Left forelimb (tissue), 1 donor: ENCODE measurements around the gene AFTPH.

Experiments
- DNase-seq: peaks from one replicate; pipeline ENCODE4 v3.0.0-alpha.2; 2018; ENCODE audit warnings: low spot score

AFTPH gene

GRCh38 chr2:64587561-64587960 is 63.4 kb downstream of the AFTPH start:
- DNase-seq = no peak

DNA sequence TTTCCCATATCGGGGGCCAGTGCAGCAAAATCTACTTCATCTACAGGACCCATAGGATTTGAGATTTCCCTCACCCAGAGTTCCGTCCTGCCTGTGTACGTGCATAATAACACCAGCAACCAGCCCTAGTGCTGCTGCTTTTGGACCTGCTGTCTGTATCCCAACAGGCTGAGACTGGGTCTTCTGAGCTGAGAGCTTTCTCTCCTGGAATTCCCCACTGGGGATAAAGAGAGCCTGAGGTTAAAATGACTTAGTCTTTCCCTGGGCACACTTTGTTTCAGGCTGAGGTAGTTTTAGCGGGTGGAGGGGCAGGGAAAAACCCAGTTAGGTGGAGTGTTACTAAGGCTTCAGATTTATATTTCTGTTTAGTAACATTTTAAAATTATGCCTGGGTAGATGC is 67.1 kb downstream of the AFTPH start:
- DNase-seq = no peak

DNA sequence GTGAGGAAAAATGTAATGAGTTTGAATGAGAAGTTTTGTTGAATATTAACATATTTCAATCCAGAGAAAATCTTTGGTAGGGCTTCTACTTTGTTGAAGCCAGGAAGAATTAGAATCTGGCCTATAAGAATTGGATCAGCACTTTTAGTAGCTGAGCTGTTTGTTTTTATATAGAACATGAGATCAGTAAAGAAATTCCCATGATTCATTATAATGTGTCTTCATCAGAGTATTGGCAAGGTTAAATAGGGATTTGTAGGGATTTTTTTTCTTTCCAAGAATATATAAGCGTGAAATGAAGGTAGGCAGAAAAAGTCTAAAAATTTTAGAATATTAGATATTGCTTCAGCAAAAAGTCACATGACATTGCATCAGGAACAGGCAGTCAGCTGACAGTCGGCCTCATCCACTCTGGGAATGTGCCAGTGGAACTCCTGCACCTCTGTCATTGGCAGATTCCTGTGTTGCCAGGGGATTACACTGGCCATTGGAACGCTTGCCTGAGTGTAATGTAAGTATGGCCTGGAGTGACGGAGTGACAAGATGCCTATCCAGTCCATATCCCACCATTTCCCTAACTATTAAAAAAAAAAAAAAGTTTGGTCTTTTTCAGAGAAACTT is 69.0 kb downstream of the AFTPH start:
- no peak for DNase-seq

GRCh38 chr2:64594226-64594989 is 70.3 kb downstream of the AFTPH start:
- DNase-seq = no peak

GRCh38 chr2:64595397-64596176 is 71.5 kb downstream of the AFTPH start:
- DNase-seq = no peak

GRCh38 chr2:64598226-64598625 is 74.1 kb downstream of the AFTPH start:
- DNase-seq = no peak

GRCh38 chr2:64599469-64599868 is 75.3 kb downstream of the AFTPH start:
- DNase-seq = no peak

- DNase-seq = no peak
These were observed 77.1 kb downstream of the AFTPH start for GRCh38 chr2:64601034-64601754.

DNA sequence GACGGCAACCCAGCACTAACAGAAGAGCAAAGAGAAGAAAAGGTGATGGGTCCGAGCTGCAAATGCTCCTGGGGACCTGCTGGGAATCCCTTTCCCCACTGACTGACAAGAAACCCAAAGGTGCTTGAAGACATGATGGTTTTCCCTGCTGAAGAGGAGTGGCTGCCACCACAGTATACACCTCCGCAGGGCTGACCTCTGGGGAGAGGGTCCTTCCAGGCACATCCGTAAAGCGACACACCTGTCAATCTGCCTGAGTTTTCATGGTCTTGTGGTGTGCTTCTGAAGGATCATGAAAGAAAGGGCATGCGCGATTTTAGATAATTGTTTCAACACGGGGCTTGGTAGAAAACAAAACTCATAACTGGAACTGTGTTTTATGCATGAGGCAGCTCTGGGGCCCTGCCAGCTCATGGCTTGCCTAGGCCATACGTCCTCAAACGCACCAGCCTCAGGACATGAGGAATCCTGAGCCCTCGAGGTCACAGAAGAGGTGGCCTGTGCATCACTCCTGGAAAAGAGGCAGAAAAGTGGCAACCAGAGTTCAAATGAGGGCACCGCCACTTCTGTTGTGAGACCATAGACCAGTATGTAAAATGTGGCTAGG is 77.8 kb downstream of the AFTPH start:
- peak; percentile 49 for DNase-seq

DNA sequence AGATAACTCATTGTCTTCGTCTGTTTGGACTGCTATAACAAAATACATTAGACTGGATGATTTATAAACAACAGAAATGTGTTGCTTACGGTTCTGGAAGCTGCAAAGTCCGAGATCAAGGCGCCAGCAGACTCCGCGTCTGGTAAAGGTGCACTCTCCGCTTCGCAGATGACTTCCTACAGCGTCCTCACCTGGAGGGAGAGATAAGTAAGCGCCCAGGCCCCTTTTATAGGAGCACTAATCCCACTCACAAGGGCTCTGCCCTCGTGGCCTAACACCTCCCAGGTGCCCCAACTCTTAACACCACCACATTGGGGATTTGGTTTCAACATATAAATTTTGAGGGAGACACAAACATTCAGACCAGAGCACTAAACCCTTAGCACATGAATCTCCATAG is 78.3 kb downstream of the AFTPH start:
- no peak for DNase-seq

DNA sequence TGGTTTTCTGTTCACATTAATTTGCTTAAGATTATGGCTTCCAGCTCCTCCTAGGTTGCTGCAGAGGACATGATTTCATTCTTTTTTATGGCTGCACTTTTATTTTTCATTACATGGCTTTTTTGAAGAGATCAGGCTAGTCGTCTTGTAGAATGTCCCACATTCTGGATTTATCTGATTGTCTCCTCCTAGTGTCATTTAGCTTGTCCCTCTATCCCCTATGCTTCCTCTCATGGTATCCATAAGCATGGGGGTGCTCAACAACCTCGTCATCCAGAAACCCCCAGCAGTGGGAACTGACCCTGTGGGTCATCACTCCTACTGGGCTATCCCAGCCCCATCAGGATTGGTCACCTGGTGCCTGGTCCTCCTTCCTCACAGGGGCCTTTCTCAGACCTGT is 80.0 kb downstream of the AFTPH start:
- peak; percentile 36 for DNase-seq

GRCh38 chr2:64605026-64605471 is 80.9 kb downstream of the AFTPH start:
- DNase-seq = peak; percentile 59

- peak; percentile 54 for DNase-seq
These were observed 81.9 kb downstream of the AFTPH start for GRCh38 chr2:64605991-64606478.

DNA sequence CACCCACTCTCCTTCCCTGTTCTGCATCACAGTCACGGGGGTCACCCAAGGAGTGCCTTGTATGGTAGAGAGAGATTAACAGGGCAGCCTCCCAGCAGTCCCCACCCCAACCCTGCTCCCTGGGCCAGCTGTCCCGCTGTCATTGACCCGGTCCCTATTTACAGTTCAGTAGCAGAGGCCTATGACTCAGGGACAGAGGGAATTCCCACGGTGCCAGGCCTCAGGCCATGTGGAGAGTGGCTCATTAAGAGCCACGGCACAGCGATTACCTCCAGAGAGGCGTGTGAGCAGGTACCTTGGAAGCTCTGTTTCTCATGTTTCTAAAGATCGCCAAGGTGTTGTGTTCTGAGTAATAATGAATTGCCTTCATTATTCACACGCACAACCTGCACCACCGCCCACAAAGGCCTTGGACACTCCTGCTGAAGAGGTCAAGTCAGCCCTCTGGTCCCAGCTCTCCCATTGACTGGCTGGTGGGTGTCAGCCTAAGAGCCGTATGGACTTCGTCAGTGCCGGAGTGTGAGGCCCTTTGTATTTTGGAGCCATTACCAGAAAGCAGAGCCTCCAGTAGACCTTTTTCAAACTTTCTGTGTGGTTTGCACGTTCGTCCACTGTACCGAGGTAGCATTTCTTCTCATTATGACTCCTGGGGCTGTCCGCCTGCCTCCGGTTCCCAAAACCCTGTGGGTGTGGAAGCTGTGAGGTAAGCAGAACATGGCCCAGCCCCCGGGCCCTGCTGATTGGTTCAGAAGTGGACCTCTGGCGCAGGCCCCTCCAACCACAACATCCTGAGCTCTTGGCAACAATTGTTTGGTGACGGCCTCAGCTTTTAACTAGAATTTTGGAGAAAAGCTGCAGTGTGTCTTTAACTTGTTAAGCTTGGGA is 82.6 kb downstream of the AFTPH start:
- DNase-seq = peak; percentile 89

DNA sequence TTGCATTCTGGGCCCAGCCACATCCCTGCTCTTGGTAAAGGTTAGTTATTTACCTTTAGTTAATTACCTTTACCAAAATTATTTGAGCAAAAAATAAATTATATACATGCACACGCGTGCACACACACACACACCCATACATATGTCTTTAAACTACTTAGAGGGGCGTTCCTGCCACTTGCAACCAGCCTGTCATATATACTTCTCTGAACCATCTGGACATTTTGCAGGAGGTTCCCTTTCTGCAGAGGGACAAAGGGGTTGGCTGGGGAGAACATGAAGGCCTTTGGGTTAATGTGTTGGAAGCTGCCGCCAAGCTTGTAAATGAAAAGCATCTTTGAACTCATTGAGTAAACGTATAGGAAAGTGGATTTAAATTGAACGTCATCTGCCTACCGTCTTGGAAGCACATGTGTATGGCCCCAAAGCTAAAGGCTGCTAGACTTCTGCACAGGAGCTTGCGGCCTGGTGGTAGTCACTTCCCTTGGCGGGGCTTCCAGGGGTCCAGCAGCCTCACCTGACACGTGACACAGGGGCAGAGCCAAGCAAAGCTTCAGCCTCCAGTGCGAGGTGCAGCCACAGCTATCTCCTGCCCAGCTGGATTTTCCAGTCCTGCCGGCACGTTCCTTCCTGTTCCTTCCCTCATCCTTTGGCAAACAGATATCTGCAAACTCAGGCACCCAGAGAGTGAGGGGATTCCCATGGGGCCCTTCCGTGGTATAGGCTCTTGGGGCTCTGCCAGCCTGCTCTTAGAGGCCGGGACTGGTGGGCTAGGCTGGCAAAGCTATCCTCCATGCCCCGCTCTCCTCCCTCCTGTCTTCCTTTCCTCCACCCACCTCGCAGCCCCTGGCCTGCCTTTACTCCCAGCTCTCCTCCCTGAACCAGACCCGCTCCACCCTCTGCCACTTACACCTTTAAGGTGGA is 83.5 kb downstream of the AFTPH start:
- DNase-seq = peak; percentile 64

DNA sequence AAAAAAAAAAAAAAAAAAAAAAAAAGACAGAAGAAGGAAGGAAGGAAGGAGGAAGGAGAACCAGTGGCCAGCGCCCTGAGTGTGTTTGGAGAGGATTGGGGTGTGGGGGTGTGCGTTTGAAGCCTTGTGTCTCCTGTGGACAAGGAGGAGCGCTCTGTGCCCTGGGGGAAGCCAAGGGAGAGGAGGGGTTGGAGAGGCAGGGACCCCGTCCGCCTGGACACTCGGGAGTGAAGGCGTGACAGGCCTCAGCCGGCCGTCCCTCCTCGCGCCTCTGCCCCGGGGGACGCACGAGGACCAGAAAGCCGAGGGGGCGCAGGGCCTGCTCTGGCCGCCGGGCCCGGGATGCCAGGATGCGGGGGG is 84.7 kb downstream of the AFTPH start:
- no peak for DNase-seq

DNA sequence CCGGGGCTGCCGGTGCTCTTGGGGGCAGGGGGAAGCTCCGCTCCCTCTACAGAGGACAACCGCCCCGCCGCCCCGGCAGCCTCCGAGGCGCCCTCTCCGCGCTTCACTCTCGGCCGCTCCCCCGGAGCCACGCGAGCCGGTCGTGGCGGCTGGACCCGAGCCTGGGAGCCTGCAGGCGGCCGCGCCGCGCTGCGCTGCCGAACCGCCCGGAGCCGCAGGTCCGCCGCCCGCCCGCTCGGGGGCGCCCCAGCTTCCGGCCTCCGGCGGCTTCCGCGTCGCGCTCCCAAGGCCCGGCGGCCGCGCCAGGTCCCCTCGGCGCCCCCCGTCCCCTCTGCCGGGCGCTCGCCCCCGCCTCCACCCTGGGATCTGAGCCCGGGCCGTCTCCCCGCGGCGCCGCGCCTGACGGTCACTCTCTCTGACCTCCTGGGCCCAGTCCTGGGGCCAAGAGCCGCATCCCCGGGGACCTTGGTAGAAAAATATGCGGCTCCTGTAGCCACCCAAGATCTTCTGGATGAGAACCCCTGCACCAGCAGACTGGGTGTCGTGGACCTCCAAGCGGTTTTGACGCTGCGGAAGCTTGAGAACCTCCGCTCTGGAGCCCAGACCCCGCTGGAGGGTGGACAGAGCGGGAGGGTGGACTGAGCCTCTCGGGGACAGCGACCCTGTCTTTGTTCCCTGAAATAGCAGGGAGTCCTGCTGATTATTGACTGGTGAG is 85.3 kb downstream of the AFTPH start:
- peak; percentile 75 for DNase-seq

DNA sequence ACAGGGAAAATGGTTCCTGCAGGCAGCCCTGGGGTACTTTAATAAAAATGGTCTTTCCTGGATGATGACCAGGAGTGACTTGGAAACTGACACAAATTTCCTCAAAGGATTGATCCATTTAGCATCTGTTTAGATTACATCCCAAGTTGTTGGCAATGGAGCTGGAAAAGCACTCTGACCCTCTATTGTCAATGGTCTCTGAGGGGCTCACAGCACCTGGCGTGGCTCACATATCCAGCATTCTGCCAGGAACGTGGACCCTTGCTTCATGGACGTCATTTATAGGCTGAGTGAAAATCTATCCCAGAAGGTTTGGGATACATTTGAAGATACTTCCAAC is 85.8 kb downstream of the AFTPH start:
- peak; percentile 62 for DNase-seq

- peak; percentile 36 for DNase-seq
These were observed 86.3 kb downstream of the AFTPH start for GRCh38 chr2:64610316-64610855.
